Keratinocyte (primary cell): ENCODE results near the gene POLR1B. TPM values are rescaled to one million over a fixed set of nuclear protein-coding genes. Genes with fewer than 3 reads are reported as not detected.
A peak's percentile ranks its signal among the peaks of the same experiment; 100 is the strongest.
"Not testable (repeated sequence)": the region's sequence is repeated elsewhere in the genome, so short reads cannot be mapped to it uniquely, and the experiment has no call there.

Experiments used
- DNase-seq: peaks from one replicate; pipeline ENCODE4 v3.0.0-alpha.2; 2011; ENCODE audit warnings: low read depth, missing footprints, low spot score
- FAIRE-seq: peaks from 2 replicates; lab custom pipeline; 2011; peaks lifted over from hg19 to GRCh38; lab: Jason Lieb, UNC
- H2AFZ ChIP-seq: 2 replicates; pipeline ENCODE4 v1.6.0; 2012; ENCODE audit warnings: low read length, control low read depth, inconsistent platforms; ENCODE audit not compliant: control insufficient read depth
- H3K27ac ChIP-seq: 2 replicates; pipeline ENCODE4 v1.5.1; 2011; ENCODE audit warnings: low read length; ENCODE audit not compliant: control insufficient read depth, insufficient read depth
- H3K27me3 ChIP-seq: 3 replicates; pipeline ENCODE4 v1.6.0; 2011; ENCODE audit warnings: low read length; ENCODE audit not compliant: control insufficient read depth, insufficient read depth; ENCODE audit errors: extremely low read depth
- H3K36me3 ChIP-seq, 2 experiments: 2 replicates in 1 of 2; 3 replicates in 1 of 2; pipeline ENCODE4 v1.5.1; 2011; ENCODE audit warnings: low read length in 2 of 2, mild to moderate bottlenecking in 1 of 2; ENCODE audit not compliant: control insufficient read depth in 2 of 2, insufficient read depth in 2 of 2; ENCODE audit errors: extremely low read depth in 1 of 2
- H3K4me1 ChIP-seq: 3 replicates; pipeline ENCODE4 v1.5.1; 2011; ENCODE audit warnings: low read length; ENCODE audit not compliant: control insufficient read depth, insufficient read depth; ENCODE audit errors: extremely low read depth
- H3K4me2 ChIP-seq: 3 replicates; pipeline ENCODE4 v1.6.0; 2011; ENCODE audit warnings: low read depth, low read length; ENCODE audit not compliant: control insufficient read depth, insufficient read depth; ENCODE audit errors: extremely low read depth
- H3K4me3 ChIP-seq, 3 experiments: fragments of 200-600 bp in 1 of 3; sonication (generic) in 1 of 3; 2 replicates in 2 of 3; 3 replicates in 1 of 3; pipeline ENCODE4 v1.5.1; 2011 to 2016; ENCODE audit warnings: low read length in 3 of 3, mild to moderate bottlenecking in 3 of 3, control low read depth in 2 of 3, inconsistent platforms in 1 of 3, low read depth in 1 of 3, mixed read lengths in 1 of 3, mixed run types in 1 of 3, moderate library complexity in 1 of 3; ENCODE audit not compliant: control insufficient read depth in 2 of 3, insufficient read depth in 2 of 3; ENCODE audit errors: extremely low read depth in 1 of 3
- H3K79me2 ChIP-seq: 2 replicates; pipeline ENCODE4 v1.6.0; 2012; ENCODE audit warnings: low read length; ENCODE audit not compliant: control insufficient read depth, insufficient read depth
- H3K9ac ChIP-seq: 3 replicates; pipeline ENCODE4 v1.6.0; 2011; ENCODE audit warnings: low read length; ENCODE audit not compliant: control insufficient read depth, insufficient read depth; ENCODE audit errors: extremely low read depth
- H3K9me1 ChIP-seq: 3 replicates; pipeline ENCODE4 v1.6.0; 2011; ENCODE audit warnings: low read length; ENCODE audit not compliant: control insufficient read depth, insufficient read depth; ENCODE audit errors: extremely low read depth
- H3K9me3 ChIP-seq: 2 replicates; pipeline ENCODE4 v1.5.1; 2012; ENCODE audit warnings: low read depth, low read length; ENCODE audit not compliant: control insufficient read depth
- H4K20me1 ChIP-seq: 3 replicates; pipeline ENCODE4 v1.6.0; 2011; ENCODE audit warnings: low read length; ENCODE audit not compliant: control insufficient read depth, insufficient read depth; ENCODE audit errors: extremely low read depth
- CTCF ChIP-seq, 3 experiments: IDR thresholded peaks in 1 of 3; conservative IDR thresholded peaks in 1 of 3; optimal IDR thresholded peaks in 1 of 3; 2 replicates in 2 of 3; 3 replicates in 1 of 3; pipeline versions ENCODE3 to v1.5.1; 2011; ENCODE audit warnings: low read length in 3 of 3, mild to moderate bottlenecking in 3 of 3, moderate library complexity in 2 of 3, control low read depth in 1 of 3, inconsistent platforms in 1 of 3; ENCODE audit not compliant: insufficient read depth in 2 of 3; ENCODE audit errors: extremely low read depth in 1 of 3
- EZH2 ChIP-seq: IDR thresholded peaks from one replicate; pipeline ENCODE4 v1.6.1; 2012; ENCODE audit warnings: inconsistent platforms, mild to moderate bottlenecking, low read length, moderate library complexity
- dilution Hi-C: fragments of 300-500 bp; cut with MboI; formaldehyde crosslinking; loops from one replicate; pipeline ENCODE4 v1.7.0; 2020; ENCODE audit warnings: low sequenced_read_pairs; ENCODE audit not compliant: extremely low pct_ligation_motif_present
- polyA plus RNA-seq, 5 experiments: library from polyadenylated mRNA; depleted of rRNA in 3 of 5; stranded (reverse) in 3 of 5; stranded (forward) in 1 of 5; unstranded in 1 of 5; fragments of >200 nt; gene quantifications; 1 replicate in 1 of 5; 2 replicates in 3 of 5; 3 replicates in 1 of 5; pipeline versions ENCODE4 v1.2.1 to v1.2.3, GENCODE V29; 2011 to 2012; ENCODE audit warnings: missing spikeins in 2 of 5, low read depth in 1 of 5, low replicate concordance in 1 of 5

Gene POLR1B
- polyA plus RNA-seq, 1 donor (not counting 4 experiments of a cell fraction or from before 2014, with no cell fraction given), result 31.9 TPM

GRCh38 chr2:112493858-112494648 is 48.2 kb upstream of the POLR1B start:
- TF ChIP-seq CTCF (optimal IDR thresholded peaks at IDR 0.05 in 1 of 3, IDR thresholded peaks at IDR 0.05 in 1 of 3, conservative IDR thresholded peaks at IDR 0.05 in 1 of 3; ENCODE audit: extremely low read depth in 1 of 3, insufficient read depth in 2 of 3, low read length in 3 of 3) (no peak), EZH2 (no peak)
- Histone ChIP-seq H3K4me1 (peaks cover 19% of the 10 kb centered on the region), H3K9ac (no peak overlapping the region), H3K27ac (no peak overlapping the region), H3K9me3 (no peaks in the 10 kb centered on the region), H3K79me2 (peaks cover 10% of the 10 kb centered on the region), H3K9me1 (no peaks in the 10 kb centered on the region), H3K4me3 (peak overlapping the region in 2 of 3 experiments; percentile 38 to 42), H2AFZ (no peak overlapping the region), H3K27me3 (no peaks in the 10 kb centered on the region), H3K36me3 (peaks cover 0 to 1% of the 10 kb centered on the region in 2 experiments), H4K20me1 (peaks cover 3% of the 10 kb centered on the region), H3K4me2 (peak overlapping the region; percentile 65)
- dilution Hi-C loops, result no loop called here
- DNase-seq, result no peak
- peak; percentile 79 for FAIRE-seq

- peaks cover 7% of the 10 kb centered on the region for H3K79me2 ChIP-seq
- no peak overlapping the region for H2AFZ ChIP-seq
- H3K36me3 ChIP-seq, result peaks cover 0 to 1% of the 10 kb centered on the region in 2 experiments
- H3K4me1 ChIP-seq, result peaks cover 19% of the 10 kb centered on the region
- no peak for FAIRE-seq
- no peaks in the 10 kb centered on the region for H3K9me3 ChIP-seq
- no peak overlapping the region for H3K4me2 ChIP-seq
- H3K9me1 ChIP-seq, result no peaks in the 10 kb centered on the region
- no peak overlapping the region for H3K9ac ChIP-seq
- no peak for DNase-seq
- H3K4me3 ChIP-seq, result no peak overlapping the region
- peaks cover 3% of the 10 kb centered on the region for H4K20me1 ChIP-seq
- no peaks in the 10 kb centered on the region for H3K27me3 ChIP-seq
- no peak for TF ChIP-seq EZH2
- no peak for TF ChIP-seq CTCF (optimal IDR thresholded peaks at IDR 0.05 in 1 of 3, IDR thresholded peaks at IDR 0.05 in 1 of 3, conservative IDR thresholded peaks at IDR 0.05 in 1 of 3; ENCODE audit: extremely low read depth in 1 of 3, insufficient read depth in 2 of 3, low read length in 3 of 3)
- H3K27ac ChIP-seq, result no peak overlapping the region
- dilution Hi-C loops, result no loop called here
Observed at GRCh38 chr2:112494828-112495227, 47.4 kb upstream of the POLR1B start.

- H3K4me3 ChIP-seq, H3K27me3 ChIP-seq, H3K9me1 ChIP-seq, H3K36me3 ChIP-seq, H3K79me2 ChIP-seq, H3K9me3 ChIP-seq, DNase-seq, H3K4me2 ChIP-seq, H3K27ac ChIP-seq, H3K9ac ChIP-seq, H2AFZ ChIP-seq, FAIRE-seq, dilution Hi-C loops, H4K20me1 ChIP-seq: not testable (repeated sequence)
- peaks cover 19% of the 10 kb centered on the region for H3K4me1 ChIP-seq
Observed at GRCh38 chr2:112495878-112496277, 46.4 kb upstream of the POLR1B start.
